PFSK-1 (cell line): ENCODE results near the gene BCL11A.

ENCODE experiments used
- FOXP2 ChIP-seq: optimal IDR thresholded peaks from 2 replicates; pipeline ENCODE3; 2011; ENCODE audit warnings: borderline replicate concordance, control low read depth, inconsistent platforms; ENCODE audit not compliant: insufficient read depth; ENCODE audit errors: extremely low read length, extremely low read depth
- POLR2AphosphoS5 ChIP-seq: IDR thresholded peaks from 2 replicates; pipeline ENCODE4 v1.6.1; 2012; ENCODE audit warnings: low read depth, mild to moderate bottlenecking, control low read depth, low read length, moderate library complexity
- SIN3A ChIP-seq: IDR thresholded peaks from 2 replicates; pipeline ENCODE4 v1.6.1; 2012; ENCODE audit warnings: mild to moderate bottlenecking, low read length, moderate library complexity, borderline replicate concordance; ENCODE audit not compliant: insufficient read depth
- TAF1 ChIP-seq: IDR thresholded peaks from 2 replicates; pipeline ENCODE4 v1.6.1; 2012; ENCODE audit warnings: low read length, control low read depth, borderline replicate concordance; ENCODE audit not compliant: insufficient read depth
- TF ChIP-seq, protein P1 (sequence below), 2 experiments: IDR thresholded peaks; 2 replicates each; pipeline versions ENCODE4 v1.6.1 to v1.8.0; 2011 to 2012; ENCODE audit warnings: low read depth in 2 of 2, low read length in 2 of 2, control low read depth in 1 of 2, inconsistent platforms in 1 of 2, mild to moderate bottlenecking in 1 of 2, moderate library complexity in 1 of 2; ENCODE audit not compliant: insufficient read depth in 1 of 2

BCL11A gene

DNA sequence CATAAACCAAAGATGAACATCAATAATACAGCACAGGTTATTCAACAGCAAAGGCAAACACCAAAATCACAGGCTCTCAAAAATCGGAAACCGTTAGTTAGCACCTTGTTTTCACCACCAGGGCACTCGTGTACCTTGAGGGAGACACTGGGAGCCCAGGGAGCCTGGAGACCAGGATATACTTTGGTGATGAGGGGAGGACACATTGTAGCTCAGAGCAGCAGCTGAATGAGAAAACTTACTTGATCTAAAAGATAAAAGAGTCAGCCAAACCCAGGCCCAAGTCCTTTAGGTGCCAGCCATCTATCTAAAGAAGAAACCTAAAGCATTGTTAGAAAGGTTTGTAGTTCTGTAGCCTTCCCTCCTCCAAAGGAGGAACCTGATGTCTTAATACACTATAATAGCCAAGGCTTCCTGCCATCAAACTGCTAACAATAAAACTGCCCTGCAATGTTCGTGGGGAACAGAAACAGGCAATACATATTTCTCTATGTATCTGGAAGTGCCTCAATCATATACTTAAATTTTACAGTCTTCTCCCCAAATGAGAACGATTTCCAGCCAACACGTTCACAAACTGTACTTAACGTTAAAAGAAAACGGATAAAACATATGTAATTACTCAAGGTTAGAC lies 19.3 kb downstream of the BCL11A start:
- TF ChIP-seq, protein P1, sequence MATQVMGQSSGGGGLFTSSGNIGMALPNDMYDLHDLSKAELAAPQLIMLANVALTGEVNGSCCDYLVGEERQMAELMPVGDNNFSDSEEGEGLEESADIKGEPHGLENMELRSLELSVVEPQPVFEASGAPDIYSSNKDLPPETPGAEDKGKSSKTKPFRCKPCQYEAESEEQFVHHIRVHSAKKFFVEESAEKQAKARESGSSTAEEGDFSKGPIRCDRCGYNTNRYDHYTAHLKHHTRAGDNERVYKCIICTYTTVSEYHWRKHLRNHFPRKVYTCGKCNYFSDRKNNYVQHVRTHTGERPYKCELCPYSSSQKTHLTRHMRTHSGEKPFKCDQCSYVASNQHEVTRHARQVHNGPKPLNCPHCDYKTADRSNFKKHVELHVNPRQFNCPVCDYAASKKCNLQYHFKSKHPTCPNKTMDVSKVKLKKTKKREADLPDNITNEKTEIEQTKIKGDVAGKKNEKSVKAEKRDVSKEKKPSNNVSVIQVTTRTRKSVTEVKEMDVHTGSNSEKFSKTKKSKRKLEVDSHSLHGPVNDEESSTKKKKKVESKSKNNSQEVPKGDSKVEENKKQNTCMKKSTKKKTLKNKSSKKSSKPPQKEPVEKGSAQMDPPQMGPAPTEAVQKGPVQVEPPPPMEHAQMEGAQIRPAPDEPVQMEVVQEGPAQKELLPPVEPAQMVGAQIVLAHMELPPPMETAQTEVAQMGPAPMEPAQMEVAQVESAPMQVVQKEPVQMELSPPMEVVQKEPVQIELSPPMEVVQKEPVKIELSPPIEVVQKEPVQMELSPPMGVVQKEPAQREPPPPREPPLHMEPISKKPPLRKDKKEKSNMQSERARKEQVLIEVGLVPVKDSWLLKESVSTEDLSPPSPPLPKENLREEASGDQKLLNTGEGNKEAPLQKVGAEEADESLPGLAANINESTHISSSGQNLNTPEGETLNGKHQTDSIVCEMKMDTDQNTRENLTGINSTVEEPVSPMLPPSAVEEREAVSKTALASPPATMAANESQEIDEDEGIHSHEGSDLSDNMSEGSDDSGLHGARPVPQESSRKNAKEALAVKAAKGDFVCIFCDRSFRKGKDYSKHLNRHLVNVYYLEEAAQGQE (IDR thresholded peaks at IDR 0.05; ENCODE audit: insufficient read depth in 1 of 2, low read depth in 2 of 2, low read length in 2 of 2) = no peak
- TF ChIP-seq SIN3A (no peak), POLR2AphosphoS5 (no peak), FOXP2 (no peak), TAF1 (no peak)

DNA sequence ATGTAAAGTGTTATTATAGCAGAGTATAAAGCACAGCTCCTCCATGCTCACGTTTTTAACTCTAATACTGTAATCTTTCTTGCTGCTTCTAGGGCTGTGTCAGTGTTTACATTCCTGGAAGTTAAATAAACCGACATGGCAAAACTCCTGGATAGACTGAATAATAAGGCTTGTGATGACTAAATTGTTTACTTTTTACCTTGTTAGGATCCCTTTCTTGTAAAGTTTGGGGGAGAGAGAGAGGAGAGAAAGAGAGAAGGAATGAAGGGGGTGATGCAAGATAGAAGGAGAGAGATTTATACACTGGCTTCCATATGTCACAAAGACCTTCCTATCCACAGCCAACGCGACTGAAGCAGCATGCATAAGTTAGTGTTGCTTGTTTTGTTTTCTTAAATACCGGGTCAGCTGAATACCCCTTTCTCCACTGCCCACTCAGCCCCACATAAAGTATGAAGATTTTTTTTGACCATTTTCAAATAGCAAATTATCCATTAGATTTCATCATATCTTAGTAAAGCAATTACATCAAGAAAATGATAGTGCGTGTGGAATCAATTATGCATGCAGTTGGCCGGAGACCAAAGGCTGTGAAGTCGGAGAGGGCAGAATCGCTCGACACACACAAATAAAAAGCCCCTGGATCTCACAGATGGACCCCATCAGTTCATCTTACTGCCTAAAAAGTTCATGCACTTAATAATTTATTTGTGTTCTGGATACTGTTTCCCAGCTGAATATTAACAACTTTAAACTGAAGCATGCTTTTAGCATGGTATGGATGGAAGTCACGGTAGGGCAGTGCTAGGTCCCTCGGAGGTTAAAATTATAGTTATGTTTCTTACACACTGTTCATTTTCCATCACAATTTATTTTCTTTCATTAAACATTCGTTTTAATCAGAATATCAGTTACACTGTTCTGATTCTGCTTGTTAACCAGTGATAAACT lies 20.1 kb downstream of the BCL11A start:
- no peak for TF ChIP-seq SIN3A
- TF ChIP-seq, protein P1 (IDR thresholded peaks at IDR 0.05; ENCODE audit: insufficient read depth in 1 of 2, low read depth in 2 of 2, low read length in 2 of 2) = no peak

GRCh38 chr2:60532421-60532820 lies 21.0 kb downstream of the BCL11A start:
- TF ChIP-seq POLR2AphosphoS5 (no peak), TAF1 (no peak), SIN3A (no peak), FOXP2 (no peak)
- TF ChIP-seq, protein P1 (IDR thresholded peaks at IDR 0.05; ENCODE audit: insufficient read depth in 1 of 2, low read depth in 2 of 2, low read length in 2 of 2) = no peak

GRCh38 chr2:60531701-60532133 lies 21.7 kb downstream of the BCL11A start:
- TF ChIP-seq, protein P1 (IDR thresholded peaks at IDR 0.05; ENCODE audit: insufficient read depth in 1 of 2, low read depth in 2 of 2, low read length in 2 of 2) = no peak
- TF ChIP-seq TAF1 (no peak), SIN3A (no peak), FOXP2 (no peak), POLR2AphosphoS5 (no peak)
